Measurements from ENCODE around the gene EDEM3. TPM values are rescaled to one million over a fixed set of nuclear protein-coding genes. Genes with fewer than 3 reads are reported as not detected.

The EDEM3 gene
- total RNA-seq, 1 experiment from 2014 or later: 14.0 TPM

- Histone ChIP-seq H4K20me1 (ENCODE audit: control insufficient read depth, insufficient read depth, insufficient read length) (no peaks in the 10 kb centered on the region), H3K27me3 (ENCODE audit: insufficient read depth, low read length) (no peaks in the 10 kb centered on the region), H4K5ac (ENCODE audit: insufficient read length, low read depth, low read length) (no peak overlapping the region), H3K27ac (ENCODE audit: insufficient read length, low read depth, low read length) (no peak overlapping the region), H2BK20ac (ENCODE audit: low read depth, low read length, poor library complexity, severe bottlenecking) (no peak overlapping the region), H2AFZ (ENCODE audit: low read length) (no peak overlapping the region), H3K14ac (ENCODE audit: insufficient read depth, low read length) (no peak overlapping the region), H3K23me2 (ENCODE audit: insufficient read length, low read depth, low read length, poor library complexity, severe bottlenecking) (no peaks in the 10 kb centered on the region), H3T11ph (ENCODE audit: low read length) (no peak overlapping the region), H3K79me1 (ENCODE audit: insufficient read depth, low read depth, low read length, poor library complexity, severe bottlenecking) (no peaks in the 10 kb centered on the region), H3K79me2 (ENCODE audit: insufficient read depth, low read length) (no peaks in the 10 kb centered on the region), H3K4me2 (ENCODE audit: insufficient read depth, insufficient read length, low read length) (no peak overlapping the region), H3K56ac (ENCODE audit: insufficient read length, low read depth, low read length) (no peak overlapping the region), H3K4me1 (ENCODE audit: insufficient read depth, low read length) (no peaks in the 10 kb centered on the region), H2BK15ac (ENCODE audit: low read depth, low read length) (no peak overlapping the region), H2BK5ac (ENCODE audit: insufficient read length, low read length) (no peak overlapping the region), H3K9me3 (ENCODE audit: control insufficient read depth, low read depth, low read length) (no peaks in the 10 kb centered on the region), H3K23ac (ENCODE audit: insufficient read length, low read depth, low read length) (no peak overlapping the region), H2BK12ac (ENCODE audit: insufficient read length, low read depth, low read length) (no peak overlapping the region), H2AK5ac (ENCODE audit: insufficient read length, low read length) (no peak overlapping the region), H2BK120ac (ENCODE audit: low read depth, low read length, poor library complexity, severe bottlenecking) (no peak overlapping the region), H4K8ac (replicated peaks; ENCODE audit: insufficient read length, low read depth, low read length) (no peak overlapping the region), H3K4ac (ENCODE audit: low read depth, low read length) (no peak overlapping the region), H3K18ac (ENCODE audit: insufficient read length, low read depth, low read length) (no peak overlapping the region), H3K9ac (ENCODE audit: extremely low read depth, insufficient read length, low read length) (no peak overlapping the region), H4K91ac (ENCODE audit: insufficient read length, low read depth, low read length) (no peak overlapping the region)
- no CpG with 5 or more reads among the region's 5 CpGs for WGBS (ENCODE audit: extremely low coverage, insufficient read length, low lambda C conversion rate)
- DNase-seq: no peak
- Mint-ChIP-seq H3K27me3 (ENCODE audit: low read depth) (peaks cover 1% of the 10 kb centered on the region; the same call in 1 of the 2 replicates), H3K4me1 (no peaks in the 10 kb centered on the region), H3K36me3 (ENCODE audit: insufficient read depth in 1 of 3, low read depth in 3 of 3) (no peaks in the 10 kb centered on the region; a peak in 1 of 7 replicates), H3K9me3 (no peaks in the 10 kb centered on the region; a peak in 2 of 5 replicates), H3K4me3 (no peak overlapping the region), H3K27ac (no peak overlapping the region)
- no peak for TF ChIP-seq CTCF (conservative IDR thresholded peaks at IDR 0.05)
These were observed 12.9 kb upstream of the EDEM3 start for GRCh38 chr1:184767591-184767990.
